HG03571 (cell line): ENCODE measurements around the gene PNRC2.
"Not testable (repeated sequence)": the region's sequence is repeated elsewhere in the genome, so short reads cannot be mapped to it uniquely, and the experiment has no call there.

Experiments
- ATAC-seq: cut with Tn5 transposase; IDR thresholded peaks from one replicate; pipeline ENCODE4 v1.9.1; 2021; ENCODE audit not compliant: unreplicated experiment

PNRC2 gene

DNA sequence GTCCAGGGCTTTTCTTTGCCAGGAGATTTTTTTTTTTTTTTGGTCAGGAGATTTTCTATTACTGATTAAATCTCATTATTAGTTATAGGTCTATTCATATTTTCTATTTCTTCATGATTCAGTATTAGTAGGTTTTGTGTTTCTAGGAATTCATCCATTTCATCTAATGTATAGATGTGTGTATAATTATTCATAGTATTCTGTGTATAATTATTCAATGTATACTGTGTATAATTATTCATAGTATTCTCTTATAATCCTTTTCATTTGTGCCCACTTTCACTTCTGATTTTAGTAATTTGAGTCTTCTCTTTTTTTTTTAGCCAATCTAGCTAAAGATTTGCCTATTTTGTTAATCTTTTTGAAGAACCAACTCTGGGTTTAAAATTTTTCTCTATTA is 12.3 kb upstream of the PNRC2 start:
- no peak for ATAC-seq

DNA sequence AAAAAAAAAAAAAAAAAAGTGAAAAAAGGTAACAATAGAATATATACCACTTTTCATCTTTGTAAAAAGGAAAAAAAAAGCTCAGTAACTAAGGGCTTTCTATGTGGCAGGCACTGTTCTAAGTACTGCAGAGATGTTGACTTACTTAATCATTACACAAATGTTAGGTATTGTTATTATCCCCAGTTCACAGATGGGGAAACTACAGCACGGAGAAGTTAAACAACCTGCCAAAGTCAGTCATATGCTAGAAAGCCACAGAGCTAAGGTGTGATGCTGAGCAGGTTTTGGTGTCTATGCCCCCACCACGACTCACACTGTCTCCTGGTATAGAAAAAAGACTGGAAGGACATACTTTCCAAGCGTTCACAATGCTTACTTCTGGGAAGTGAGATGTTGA is 6.6 kb upstream of the PNRC2 start:
- ATAC-seq, result no peak

DNA sequence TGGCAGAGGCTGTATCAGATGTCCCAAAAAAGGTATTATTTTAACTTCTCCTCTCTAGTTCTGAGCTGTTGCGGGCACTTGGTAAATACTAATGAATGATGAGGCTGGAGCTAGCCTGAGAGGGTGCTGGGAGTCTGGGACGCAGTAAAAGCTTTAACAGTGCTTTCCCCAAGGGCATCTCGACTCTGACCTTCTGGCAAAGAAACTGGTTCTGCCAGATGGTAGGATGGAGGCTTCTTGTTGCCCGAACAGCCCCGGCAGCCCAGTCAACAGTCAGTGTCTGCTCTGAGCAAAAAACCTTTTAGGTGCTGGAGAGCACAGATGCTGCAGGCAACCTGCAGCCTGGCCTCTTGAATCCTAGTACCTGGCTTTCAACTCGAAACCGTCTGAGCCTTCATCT is 2.5 kb upstream of the PNRC2 start:
- no peak for ATAC-seq

DNA sequence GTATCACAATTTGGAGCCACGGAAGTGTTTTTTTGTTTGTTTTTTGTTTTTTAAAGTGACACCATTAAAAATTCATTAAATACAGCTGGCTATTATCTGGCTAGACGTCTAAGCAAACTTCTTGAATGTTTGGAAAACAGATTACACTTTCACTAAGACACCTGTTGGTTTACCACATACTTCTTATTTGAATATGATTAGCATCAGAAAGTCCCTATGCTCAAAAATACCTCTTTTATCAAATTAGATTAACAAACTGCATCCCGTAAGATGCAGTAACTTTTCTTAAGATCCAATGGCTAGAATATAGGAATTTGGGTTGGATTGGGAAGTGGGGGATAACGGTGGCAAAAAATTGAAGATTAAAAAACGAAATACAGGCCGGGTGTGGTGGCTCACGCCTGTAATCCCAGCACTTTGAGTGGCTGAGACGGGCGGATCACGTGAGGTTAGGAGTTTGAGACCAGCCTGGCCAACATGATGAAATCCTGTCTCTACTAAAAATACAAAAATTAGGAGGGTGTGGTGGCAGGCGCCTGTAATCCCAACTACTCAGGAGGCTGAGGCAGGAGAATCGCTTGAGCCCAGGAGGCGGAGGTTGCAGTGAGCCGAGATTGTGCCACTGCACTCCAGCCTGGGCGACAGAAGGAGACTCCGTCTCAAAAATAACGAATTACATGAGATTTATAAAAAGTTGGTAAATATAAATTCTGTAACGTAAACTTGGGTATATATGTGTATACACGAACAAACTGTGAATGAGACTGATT is 1.4 kb upstream of the PNRC2 start:
- not testable (repeated sequence) for ATAC-seq

DNA sequence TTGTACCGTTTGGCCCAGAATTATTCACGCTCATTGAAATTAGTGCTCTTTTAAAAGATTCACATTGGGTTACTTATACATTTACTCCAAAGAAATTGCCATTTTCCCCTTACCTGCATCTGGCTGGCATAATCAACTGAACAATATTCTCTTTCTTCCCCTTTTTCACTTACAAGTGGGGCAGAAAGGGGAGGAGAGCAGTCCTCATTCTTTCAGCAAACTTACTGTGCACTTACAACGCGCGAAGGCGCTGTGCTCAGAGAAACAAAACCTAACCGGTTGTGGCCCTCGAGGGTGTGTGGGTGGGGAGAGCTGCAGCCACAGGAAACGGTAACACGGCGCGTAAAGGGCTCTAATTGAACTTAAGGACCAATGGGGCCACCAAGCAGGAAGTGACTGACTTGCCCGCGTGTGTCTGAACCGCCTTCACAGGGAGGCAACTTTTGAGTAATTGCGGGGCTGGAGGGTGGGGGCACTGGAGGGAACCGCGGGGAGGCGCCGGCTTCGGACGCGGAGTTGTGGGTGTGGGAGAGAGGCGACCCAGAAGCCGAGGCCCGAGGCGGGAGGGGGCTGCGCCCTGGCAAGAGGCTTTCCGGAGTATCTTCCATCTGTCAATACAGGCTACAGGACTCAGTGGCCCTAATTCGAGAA is 693 bp upstream of the PNRC2 start:
- ATAC-seq, result peak; percentile 49

DNA sequence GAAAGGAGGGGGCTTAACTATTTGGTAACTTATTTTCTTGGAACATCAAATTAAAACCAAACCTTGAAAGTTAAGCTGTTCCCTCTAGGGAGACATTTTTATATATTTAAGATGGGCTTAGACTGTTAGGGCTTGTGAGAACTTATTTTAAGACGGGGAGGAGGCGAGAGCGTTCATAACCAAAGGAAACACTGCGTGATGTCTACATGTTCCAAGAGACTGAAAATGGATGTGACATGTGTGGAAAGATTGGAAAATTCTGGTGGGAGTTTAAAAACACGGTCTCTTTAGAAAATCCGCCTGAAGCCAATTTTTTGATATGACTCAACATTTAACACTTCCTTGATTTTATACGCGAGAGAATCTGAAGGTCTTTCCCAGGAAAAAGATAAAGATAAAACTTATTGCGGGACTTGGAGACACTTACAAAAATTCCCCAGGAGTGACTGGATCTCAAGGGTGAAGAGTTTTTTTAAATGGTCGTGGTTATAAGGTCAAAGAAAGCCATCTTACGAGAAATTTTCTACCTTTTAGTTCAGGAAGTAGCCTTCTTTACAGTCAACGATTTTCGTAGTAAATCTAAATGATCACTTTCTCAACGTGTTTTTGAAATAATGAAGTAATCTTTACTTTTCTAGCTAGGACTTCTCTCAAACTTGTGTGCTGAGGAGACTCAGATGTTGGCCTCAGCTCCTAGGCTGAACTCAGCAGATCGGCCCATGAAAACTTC is 828 bp downstream of the PNRC2 start:
- no peak for ATAC-seq

DNA sequence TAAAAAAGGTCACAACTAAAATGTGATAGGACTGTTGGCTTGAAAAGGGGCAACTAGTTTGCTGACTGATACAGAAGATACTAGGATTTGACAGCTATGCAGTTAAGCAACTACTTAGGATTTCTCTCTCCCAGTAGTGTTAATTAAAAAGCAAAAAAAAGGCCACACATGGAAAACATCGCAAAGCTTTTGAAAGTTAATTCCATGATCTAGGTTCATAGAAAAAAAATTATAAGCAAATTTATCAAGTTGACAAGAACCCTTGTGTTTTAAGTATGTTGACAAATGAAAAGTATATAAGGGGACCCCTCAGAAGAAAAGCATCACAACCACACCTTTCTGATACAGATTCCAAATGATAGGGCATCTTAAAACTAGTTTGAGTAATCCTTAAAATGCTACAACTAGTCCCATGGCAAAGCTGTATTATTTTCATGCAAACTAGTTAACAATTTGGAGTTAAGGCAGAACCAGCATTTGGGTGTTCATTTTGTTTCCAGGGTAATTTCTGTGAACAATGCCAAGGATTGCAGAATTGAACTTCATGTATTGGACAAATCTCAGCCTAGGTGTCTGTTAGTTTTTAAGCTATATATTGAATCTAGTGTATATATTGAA is 4.1 kb downstream of the PNRC2 start:
- no peak for ATAC-seq

DNA sequence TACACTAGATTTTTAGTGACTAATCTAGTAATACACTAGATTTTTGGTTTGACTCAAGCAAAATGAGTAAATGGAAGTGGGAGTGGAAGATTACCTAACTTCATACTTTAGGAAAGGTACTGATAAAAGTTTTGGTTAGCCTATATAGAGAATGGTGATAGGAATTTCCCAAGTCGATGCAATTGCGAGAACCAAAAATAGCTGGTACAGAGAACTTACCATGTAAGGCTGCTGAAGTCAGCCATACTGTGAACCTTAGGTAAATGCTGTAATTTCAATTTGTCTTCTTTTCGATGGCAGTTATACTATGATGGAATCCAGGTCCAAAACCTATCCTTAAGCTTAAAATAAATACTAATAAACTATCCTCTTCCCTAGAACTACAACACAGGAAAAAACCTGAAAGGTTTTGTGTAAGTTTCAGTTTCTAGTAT is 4.6 kb downstream of the PNRC2 start:
- no peak for ATAC-seq

DNA sequence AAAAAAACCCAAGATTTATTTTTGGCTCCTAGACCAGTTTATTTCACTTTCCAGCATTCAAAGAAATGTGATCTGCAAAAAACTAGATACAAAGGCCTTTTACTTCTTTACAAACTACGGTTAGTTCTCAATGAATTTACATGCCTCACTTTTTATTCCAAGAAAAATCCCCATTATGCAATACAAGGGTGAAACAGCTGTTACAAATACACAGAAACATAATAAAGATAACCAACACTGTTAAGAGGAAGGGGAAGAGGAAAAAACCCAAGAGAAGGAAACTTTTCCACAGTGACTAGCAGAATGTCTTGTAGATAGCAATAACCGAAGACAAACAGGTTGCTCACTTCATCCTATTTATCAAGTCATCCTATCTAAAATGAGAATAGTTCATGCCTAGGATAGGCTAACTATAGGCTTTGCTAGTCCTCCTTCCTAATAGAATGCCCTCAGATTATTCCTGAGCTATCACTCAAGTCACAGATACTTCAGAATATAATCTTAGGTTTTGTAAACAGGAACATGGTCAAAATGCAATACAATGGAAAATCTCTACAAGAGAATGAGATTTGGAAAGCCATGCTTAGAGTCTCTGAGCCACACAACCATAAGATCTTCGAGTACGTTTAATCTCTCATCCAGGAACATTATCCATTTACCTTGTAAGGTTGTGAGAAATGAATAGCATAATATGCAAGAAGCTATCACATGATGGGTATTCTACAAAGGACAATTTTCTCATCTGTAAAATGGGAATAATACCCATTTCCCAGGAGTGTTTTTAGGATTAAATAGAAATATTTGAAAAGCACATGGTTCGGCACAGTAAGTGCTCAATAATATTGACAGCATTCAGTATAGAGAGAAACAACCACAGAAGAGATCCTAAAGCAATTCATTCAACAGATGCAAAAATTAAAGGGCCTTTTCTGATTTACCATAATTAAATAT is 5.4 kb downstream of the PNRC2 start:
- ATAC-seq, result no peak

DNA sequence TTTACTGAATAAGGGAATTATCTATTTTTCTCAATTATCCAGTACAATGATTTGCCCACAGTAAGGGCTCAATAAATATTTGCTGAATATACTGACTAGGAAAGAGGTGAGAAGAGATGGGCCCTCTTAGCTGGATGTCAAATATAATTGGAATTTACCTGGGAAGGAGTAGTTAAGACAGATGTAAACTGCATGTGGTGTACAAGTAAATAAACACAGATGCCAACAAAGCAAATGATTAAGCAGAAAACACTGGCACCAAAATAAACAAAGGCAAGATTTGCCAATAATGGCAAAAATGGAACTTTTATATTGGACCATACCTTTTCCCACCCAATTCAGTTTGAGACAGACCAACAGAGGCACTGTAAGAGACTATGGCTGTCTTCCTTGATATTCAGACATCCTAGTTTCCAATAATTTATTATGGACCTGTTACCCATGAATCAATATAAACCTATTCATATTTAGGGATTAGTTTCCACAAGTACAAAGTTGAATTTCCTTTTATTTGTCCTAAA is 7.4 kb downstream of the PNRC2 start:
- no peak for ATAC-seq

DNA sequence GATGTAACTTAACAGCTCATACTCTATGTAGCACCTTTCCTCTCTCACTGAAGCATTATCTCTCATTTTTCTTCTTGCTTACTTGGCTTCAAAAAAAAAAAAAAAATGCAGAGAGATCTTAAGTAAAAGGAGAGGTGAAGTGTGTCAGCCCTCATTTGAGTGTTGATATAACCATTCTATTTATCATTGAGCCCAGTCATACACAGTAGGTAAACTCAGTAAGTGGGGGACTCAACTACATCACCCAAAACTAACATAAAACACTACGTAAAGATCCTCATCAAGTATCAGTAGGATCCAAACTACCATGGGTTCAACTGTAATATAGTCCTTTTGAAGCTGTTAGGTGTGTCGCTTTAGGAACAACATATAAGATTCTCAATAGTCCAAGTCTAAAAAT is 8.2 kb downstream of the PNRC2 start:
- no peak for ATAC-seq

DNA sequence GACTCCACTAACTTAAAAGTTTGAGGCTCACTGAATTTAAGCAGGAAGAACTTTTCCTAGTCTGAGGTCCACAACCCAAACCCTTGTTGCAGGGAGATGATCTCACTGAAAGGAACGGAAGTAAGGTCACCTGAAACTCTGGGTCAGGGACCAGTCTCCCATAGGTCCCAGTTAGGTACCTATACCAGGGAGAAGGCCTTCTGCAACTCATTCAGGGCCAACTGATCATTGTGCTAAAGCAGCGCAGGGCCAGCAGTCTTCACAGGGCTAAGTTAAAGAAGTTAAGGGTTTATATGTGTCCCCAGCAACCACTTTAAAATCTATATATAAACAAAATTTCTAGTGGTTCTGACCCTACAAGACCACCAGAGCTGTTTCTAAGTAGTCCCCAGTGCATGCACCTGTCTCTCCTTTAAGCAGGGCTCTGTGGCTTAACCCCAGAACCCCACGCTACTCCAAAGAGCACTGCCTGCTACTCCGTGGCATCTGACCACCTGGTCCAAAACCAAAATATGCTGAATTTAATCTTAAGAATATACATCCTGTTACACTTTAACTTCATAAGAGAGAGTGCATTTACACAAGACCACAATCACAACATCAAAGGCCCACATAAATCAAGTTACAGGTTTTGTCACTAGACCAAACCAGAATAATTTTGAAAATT is 17.7 kb downstream of the PNRC2 start:
- no peak for ATAC-seq

DNA sequence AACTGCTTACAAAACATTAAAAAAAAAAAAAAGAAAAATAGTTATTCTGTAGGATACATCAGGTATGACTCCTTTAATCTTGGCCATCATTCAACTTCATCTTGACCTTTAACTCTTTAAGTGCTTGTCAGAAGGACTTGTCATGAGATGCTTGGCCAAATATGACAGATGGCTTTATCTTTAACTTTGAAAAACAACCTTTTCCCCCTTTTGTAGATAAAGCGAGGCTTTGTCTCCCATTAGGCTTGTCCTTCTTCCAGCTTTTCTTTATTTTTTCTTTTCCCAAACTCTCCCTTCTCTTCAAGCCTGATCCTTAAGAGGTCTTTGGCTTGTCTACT is 18.2 kb downstream of the PNRC2 start:
- no peak for ATAC-seq

DNA sequence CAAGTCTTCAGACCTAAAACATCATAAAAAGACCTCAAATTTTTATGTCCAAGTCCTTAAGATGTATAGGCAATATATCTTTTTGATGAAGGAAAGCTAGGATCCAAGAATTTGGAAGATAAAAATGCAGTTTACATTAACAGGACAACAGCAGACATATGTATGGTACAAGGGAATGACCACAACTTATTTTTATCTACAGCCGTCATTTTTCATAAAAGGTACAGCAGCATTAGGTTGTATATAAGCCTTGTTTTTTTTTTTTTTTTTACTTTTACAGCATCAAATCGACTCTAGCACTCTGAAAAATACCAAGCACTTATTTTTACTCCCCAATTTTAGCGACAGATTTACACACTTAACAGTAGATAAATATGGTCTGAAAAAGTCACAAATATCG is 19.2 kb downstream of the PNRC2 start:
- ATAC-seq, result no peak

DNA sequence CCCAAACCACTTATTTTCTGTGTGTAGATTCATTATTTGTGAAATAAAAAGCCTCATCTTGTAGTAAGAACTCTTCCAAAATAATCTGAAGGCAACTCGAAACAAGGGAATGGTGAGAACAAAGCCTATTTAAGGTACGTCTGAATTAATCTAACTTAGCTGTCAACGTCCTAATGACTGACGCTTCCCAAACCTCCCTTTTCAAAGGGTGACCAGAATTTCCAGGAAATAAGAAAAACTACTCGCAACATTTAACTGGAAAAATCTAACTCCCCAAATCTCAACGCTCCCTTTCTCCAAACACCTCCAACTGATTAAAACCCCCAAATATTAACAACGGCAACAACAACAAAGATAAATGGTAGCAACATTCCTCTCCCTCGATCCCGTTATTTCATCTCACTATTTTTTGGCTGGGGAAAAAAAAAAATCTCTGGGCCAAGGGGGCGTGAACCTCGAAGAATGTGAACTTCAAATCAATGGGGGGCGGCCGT is 19.8 kb downstream of the PNRC2 start:
- no peak for ATAC-seq

DNA sequence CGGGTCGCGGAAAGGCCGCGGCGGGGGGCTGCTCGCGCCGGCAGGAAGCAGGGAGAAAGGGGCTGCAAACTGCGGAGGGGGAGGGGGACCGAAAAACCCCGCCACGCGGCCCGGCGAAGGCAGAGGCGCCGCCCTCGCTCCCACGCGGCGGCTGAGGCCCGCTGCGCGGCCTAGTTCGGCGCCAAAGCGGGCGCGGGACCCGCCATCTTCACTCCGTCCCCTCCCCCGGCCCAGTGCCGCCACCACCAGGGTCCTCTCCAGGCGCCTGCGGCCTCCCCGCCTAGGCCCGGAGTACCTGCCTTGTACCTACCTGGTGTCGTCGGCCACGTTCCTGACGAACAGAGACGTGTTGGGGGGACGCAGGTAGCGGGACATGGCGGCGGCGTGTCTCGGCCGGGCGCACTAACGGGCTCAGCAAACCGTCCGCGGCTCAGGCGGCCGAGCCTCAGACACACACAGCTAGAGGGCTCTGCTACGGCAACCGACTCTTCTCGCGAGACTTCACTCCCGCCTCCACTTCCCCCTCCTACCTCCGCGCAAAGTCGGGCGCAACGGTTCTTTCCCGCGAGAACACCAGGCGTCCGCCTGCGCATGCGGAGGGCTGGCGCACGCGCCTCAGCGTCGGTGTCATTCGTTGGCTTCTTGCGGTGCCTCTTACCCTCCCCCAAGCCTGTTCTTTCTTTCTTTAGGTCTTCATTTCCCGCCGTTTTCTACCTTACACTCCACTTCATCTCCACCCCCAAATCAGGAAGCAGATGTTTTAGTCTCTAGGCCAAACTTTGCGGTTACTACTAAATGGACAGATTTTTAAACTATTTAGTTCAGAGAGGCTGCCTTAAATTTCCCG is 20.5 kb downstream of the PNRC2 start, which contains the start of gene SRSF10:
SRSF10 (minus strand) TSS at position 447 of the 847 bp plus-strand sequence; CDS start at position 375, 72 bp downstream.
- ATAC-seq, result peak; percentile 79

DNA sequence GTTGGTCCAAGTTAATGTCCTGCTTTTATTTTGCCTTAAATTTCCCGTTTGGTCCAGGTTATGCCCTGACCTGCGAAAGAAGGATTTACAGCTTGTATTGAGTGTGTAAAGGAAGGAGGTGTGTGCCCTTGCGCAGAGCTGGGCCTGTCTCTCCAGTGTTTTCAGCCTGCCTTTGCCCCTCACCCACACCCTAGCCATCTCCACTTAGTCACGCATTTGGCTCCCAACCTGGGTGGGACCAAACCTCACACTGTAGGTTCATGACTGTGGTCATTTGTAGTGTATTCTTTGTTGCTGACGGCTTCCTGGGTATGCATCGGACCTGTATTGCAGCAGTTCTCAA is 21.1 kb downstream of the PNRC2 start:
- ATAC-seq, result peak; percentile 38

DNA sequence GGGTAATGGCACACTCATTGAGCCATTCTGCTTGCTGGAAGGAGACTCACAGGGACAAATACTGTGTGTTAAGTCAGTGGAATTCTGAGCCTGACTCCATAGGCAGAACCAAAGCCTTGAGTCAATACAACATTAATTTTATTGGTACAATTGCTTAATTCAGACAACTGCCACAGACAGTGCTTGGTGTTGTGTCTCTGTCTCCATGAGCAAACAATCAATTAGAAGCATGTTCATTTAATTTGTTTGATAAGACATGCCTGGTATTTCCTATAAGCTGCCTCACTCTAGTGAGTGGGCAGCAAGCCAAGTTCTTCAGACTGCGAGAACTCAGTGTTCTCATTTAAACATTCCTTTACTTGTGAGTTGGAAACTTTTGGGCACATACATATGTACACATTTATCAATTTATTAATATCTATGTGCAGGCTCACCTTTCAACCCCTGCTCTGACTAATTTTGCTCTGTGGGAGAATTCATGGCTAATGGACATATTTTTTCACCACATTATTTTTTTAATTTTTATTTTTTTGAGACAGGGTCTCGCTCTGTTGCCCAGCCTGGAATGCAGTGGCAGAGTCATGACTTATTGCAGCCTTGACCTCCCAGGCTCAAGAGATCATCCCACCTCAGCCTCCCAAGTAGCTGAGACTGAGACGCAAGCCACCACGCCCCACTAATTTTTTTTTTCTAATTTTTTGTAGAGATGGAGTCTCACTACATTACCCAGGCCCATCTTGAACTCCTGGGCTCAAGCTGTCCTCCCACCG is 25.0 kb downstream of the PNRC2 start:
- no peak for ATAC-seq
